ENCODE results near the gene ZKSCAN2. TPM values are rescaled to one million over a fixed set of nuclear protein-coding genes. Genes with fewer than 3 reads are reported as not detected.

Gene ZKSCAN2
- total RNA-seq, 1 donor from 2014 or later, result 16.2 TPM

DNA sequence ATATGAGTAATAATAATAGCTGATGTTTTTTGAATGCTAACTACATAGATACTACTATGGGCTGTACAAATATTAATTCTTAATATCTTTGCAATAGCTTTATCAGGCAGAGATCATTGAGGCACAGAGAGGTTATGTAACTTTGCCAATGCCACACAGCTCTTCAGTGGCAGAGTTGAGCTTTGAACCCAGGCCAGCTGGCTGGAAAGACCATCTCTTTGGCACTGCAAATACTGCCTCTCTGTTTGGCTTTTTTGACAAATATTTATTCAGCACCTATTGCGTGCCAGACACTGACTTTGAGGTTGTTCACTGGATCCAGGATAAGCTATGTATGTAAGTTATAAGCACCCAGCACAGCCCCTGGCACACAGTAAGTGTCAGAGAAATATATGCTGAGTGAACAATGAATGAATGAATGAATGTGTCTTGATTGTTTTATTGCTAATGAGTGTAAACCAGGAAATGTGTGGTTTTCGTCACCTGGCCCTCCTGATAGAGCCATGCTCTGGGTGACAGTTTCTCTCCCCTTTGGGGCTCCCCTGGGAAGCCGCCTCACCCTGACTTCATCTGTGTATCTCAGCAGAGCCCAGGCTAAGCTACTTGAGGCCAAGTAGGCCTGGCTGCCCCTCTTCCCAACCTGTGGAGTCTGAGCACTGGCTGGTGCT, 38.4 kb downstream of the ZKSCAN2 start:
- Mint-ChIP-seq H3K36me3 (ENCODE audit: low read depth, unreplicated experiment) (no peaks in the 10 kb centered on the region), H3K27ac (ENCODE audit: unreplicated experiment) (no peak overlapping the region), H3K4me1 (ENCODE audit: unreplicated experiment) (no peaks in the 10 kb centered on the region), H3K27me3 (ENCODE audit: unreplicated experiment) (no peaks in the 10 kb centered on the region), H3K4me3 (ENCODE audit: unreplicated experiment) (no peak overlapping the region), H3K9me3 (ENCODE audit: unreplicated experiment) (no peaks in the 10 kb centered on the region)
- DNase-seq (ENCODE audit: low spot score), result no peak
- TF ChIP-seq, protein P1, sequence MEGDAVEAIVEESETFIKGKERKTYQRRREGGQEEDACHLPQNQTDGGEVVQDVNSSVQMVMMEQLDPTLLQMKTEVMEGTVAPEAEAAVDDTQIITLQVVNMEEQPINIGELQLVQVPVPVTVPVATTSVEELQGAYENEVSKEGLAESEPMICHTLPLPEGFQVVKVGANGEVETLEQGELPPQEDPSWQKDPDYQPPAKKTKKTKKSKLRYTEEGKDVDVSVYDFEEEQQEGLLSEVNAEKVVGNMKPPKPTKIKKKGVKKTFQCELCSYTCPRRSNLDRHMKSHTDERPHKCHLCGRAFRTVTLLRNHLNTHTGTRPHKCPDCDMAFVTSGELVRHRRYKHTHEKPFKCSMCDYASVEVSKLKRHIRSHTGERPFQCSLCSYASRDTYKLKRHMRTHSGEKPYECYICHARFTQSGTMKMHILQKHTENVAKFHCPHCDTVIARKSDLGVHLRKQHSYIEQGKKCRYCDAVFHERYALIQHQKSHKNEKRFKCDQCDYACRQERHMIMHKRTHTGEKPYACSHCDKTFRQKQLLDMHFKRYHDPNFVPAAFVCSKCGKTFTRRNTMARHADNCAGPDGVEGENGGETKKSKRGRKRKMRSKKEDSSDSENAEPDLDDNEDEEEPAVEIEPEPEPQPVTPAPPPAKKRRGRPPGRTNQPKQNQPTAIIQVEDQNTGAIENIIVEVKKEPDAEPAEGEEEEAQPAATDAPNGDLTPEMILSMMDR (IDR thresholded peaks at IDR 0.05; ENCODE audit: unreplicated experiment), result no peak

DNA sequence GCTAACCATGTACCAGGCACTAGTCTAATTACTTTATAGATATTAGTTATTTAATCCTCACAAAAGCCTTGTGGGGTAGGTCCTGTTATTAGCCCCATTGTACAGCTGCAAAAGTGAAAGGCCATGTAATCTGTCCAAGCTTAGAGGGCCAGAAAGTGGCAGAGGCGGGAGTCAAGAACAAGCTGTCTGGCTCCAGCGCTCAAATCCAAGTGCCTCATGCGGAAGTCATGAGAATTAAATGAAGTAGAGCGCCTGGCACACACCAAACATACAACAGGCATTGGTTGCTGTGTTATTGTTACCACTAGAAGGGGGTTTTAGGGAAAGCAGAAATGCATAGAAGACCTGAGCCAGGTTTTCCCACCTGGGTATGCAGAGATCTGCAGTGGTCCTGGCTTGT, 39.7 kb downstream of the ZKSCAN2 start:
- DNase-seq (ENCODE audit: low spot score), result no peak
- Mint-ChIP-seq H3K27ac (ENCODE audit: unreplicated experiment) (no peak overlapping the region), H3K36me3 (ENCODE audit: low read depth, unreplicated experiment) (no peaks in the 10 kb centered on the region), H3K4me3 (ENCODE audit: unreplicated experiment) (no peak overlapping the region), H3K9me3 (ENCODE audit: unreplicated experiment) (no peaks in the 10 kb centered on the region), H3K27me3 (ENCODE audit: unreplicated experiment) (no peaks in the 10 kb centered on the region), H3K4me1 (ENCODE audit: unreplicated experiment) (no peaks in the 10 kb centered on the region)
- TF ChIP-seq, protein P1 (IDR thresholded peaks at IDR 0.05; ENCODE audit: unreplicated experiment), result no peak

DNA sequence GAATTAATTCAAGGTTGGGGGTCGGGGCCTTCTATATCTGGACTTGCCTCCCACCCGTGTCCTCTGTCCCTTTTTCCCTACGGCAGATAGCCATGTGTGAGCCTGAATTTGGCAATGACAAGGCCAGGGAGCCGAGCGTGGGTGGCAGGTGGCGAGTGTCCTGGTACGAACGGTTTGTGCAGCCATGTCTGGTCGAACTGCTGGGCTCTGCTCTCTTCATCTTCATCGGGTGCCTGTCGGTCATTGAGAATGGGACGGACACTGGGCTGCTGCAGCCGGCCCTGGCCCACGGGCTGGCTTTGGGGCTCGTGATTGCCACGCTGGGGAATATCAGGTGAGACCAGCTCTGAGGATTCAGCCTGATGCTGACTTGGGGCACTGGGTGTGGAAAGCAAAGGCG, 40.5 kb downstream of the ZKSCAN2 start:
- Mint-ChIP-seq H3K27ac (ENCODE audit: unreplicated experiment) (no peak overlapping the region), H3K27me3 (ENCODE audit: unreplicated experiment) (no peaks in the 10 kb centered on the region), H3K36me3 (ENCODE audit: low read depth, unreplicated experiment) (no peaks in the 10 kb centered on the region), H3K9me3 (ENCODE audit: unreplicated experiment) (no peaks in the 10 kb centered on the region), H3K4me3 (ENCODE audit: unreplicated experiment) (no peak overlapping the region), H3K4me1 (ENCODE audit: unreplicated experiment) (no peaks in the 10 kb centered on the region)
- TF ChIP-seq, protein P1 (IDR thresholded peaks at IDR 0.05; ENCODE audit: unreplicated experiment), result no peak
- DNase-seq (ENCODE audit: low spot score), result no peak

DNA sequence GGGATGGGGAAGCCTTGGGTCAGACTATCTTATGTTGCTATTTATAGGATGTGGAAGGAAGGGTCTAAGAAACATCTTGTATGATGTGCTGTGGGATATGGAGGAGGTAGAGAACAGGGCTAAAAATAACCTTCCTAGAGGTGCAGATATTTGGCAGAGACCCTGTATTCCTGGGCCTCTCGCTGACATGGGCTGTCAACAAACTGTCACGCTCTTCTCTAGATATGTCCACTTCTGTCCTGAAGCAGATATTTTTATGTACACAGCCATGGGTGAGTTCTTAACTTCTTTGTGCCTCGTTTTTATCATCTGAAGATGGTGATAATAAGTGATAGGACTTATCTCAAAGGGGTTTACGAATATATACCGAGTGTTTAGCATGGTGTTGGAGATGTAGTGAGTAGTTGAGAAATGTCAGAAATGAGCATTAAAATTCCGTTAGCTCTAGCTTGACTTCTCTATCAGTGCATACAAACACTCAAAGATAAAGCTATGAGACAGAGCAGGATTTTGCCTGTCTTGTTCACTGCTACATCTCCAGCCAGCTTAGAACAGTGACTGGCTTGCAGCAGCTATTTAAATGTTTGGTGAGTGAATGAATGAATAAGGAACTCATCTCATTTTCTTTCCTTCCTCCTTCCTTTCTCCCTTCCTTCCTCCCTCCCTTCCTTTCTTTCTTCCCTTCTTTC, 43.8 kb downstream of the ZKSCAN2 start:
- Mint-ChIP-seq H3K27me3 (ENCODE audit: unreplicated experiment) (no peaks in the 10 kb centered on the region), H3K36me3 (ENCODE audit: low read depth, unreplicated experiment) (no peaks in the 10 kb centered on the region)
- TF ChIP-seq, protein P1 (IDR thresholded peaks at IDR 0.05; ENCODE audit: unreplicated experiment), result no peak

DNA sequence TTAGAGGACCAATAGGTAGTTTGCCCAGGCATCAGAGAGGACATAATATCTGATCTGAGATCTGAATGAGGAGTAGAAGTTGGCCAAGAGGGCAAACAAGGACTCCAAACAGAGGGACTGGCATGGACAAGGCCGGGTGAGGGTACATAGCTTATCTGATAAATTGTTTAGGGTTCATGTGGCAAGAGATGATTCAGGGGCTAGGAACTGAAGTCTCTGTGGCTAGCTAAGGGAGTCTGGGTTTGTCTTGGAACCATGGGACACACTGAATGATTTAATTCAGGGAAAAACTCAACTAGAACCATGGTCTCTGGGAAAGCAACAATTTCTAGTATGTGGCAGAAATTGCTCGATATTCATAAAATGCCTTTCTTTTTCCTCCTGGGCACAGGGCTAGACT, 45.0 kb downstream of the ZKSCAN2 start:
- Mint-ChIP-seq H3K36me3 (ENCODE audit: low read depth, unreplicated experiment) (no peaks in the 10 kb centered on the region), H3K4me1 (ENCODE audit: unreplicated experiment) (no peaks in the 10 kb centered on the region)
- TF ChIP-seq, protein P1 (IDR thresholded peaks at IDR 0.05; ENCODE audit: unreplicated experiment), result no peak

More for the DNA sequence above, 43.8 kb downstream of the ZKSCAN2 start:
- H3K27ac Mint-ChIP-seq (ENCODE audit: unreplicated experiment), result no peak overlapping the region
- H3K9me3 Mint-ChIP-seq (ENCODE audit: unreplicated experiment), result no peaks in the 10 kb centered on the region
- no peaks in the 10 kb centered on the region for H3K4me1 Mint-ChIP-seq (ENCODE audit: unreplicated experiment)
- no peak for DNase-seq (ENCODE audit: low spot score)
- H3K4me3 Mint-ChIP-seq (ENCODE audit: unreplicated experiment), result no peak overlapping the region

More for the DNA sequence above, 45.0 kb downstream of the ZKSCAN2 start:
- no peaks in the 10 kb centered on the region for H3K9me3 Mint-ChIP-seq (ENCODE audit: unreplicated experiment)
- H3K4me3 Mint-ChIP-seq (ENCODE audit: unreplicated experiment), result no peak overlapping the region
- no peak for DNase-seq (ENCODE audit: low spot score)
- no peaks in the 10 kb centered on the region for H3K27me3 Mint-ChIP-seq (ENCODE audit: unreplicated experiment)
- H3K27ac Mint-ChIP-seq (ENCODE audit: unreplicated experiment), result no peak overlapping the region
